Measurements from ENCODE around the gene HMX2.

Gene HMX2

GRCh38 chr10:123139521-123140163, 8.3 kb upstream of the HMX2 start:
- no peak for DNase-seq

DNA sequence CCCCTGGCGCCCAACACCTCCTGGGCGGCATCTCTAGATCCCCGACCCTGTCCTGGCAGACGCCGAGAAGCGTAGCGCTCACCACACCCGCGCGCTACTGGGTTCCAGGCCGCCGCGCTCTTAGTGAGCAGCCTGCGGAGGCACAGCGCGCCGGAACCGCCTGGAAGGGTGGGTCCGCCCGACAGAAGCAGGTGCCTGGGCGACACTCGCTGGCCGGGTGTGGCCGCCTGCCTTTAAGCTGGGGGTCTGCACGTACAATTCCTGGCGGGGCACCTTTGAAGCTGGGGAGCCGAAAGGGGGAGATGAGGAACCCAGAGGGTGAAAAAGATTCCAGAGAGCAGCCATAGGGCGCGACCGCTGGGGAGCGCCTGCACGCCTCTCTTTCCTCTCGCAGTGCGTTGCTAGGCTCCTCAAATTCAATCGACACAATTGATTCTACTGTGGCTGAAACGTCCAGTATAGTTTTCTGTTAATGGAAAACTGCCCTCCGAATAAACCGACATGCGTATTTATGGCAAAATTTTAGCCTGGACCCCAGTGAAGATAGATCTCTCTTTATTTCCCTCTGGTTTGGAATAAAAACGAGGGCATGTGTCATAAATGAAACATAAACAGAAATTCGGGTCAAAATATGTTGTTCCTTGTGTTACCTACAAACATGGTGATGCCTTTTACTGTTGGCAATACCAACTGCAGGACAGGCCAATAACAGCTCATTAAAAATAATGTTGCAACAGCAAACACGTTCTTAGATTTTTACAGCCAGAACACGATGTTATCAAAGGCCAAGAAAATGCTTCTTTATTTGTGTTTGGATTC, 7.6 kb upstream of the HMX2 start:
- DNase-seq: no peak

- no peak for DNase-seq
Observed at GRCh38 chr10:123140983-123141390, 6.9 kb upstream of the HMX2 start.

- no peak for DNase-seq
Observed at GRCh38 chr10:123141791-123142700, 5.9 kb upstream of the HMX2 start.

DNA sequence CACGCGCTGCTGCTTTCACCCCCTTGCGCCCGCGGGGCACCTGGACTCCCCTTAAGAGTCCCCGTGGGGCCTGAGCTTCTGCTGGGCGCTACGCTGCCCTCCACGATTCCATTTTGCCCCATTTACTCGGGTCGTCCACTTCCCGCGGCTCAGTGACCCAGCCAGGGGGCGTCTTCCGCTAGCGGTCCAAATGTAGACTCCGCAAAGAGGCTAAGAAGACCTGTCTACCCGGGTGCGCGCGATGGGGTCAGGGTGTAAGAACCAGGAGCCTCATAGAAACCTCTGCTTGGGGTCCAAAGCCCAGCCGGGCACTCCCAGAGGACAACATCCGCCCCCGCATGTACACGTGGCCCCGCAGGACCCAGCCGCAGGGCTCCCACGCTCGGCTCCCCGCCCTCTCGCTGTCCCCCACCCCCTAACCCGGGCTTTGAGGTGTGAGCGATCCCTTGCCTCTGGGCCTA, 5.2 kb upstream of the HMX2 start:
- no peak for DNase-seq

GRCh38 chr10:123143162-123143824, 4.6 kb upstream of the HMX2 start:
- no peak for DNase-seq

GRCh38 chr10:123143825-123144168, 4.1 kb upstream of the HMX2 start:
- no peak for DNase-seq

- DNase-seq: no peak
Observed at GRCh38 chr10:123144697-123145541, 3.0 kb upstream of the HMX2 start.

GRCh38 chr10:123145542-123146012, 2.4 kb upstream of the HMX2 start:
- no peak for DNase-seq

DNA sequence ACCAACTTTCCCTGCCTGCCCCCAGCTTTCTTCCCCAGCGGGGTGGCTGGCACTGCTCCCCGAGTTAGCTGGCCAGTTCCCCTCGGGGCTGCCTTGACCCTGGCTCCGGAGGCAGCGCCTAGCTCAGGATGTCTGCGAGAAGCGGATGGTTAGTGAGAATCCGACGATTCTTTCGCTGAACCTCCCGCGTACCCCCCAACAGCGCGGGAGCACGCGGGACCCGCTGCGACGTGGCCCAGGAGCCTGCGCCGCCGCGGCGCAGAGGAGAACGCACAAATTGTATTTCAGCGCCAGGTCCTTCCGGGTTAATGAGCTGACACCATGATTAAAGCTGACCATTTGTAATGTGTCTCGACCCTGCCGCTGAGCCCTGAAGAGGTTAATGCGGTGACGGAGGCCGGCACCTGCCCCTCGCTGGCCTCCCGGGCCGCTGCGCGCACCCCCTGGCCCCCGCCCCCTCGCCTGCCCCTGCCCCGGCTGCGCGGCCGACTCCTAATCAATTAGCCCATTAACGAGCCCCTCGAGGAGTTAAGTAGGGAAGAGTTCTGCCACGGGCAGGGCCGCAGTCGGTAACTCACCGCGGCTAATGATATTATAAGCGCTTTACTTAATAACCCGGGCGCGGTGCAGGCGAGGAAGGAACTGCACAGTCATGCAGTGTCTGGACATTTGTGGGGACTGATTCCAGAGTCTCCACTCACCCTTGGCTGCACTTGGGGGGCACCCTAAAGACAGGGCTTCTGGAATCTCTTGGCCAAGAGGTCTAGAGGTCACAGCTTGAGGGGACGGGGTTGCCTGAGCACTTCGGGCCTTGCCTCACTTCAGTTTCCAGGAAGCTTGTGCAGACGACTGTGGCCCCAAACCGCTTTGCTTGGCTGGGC, 1.7 kb upstream of the HMX2 start:
- no peak for DNase-seq

DNA sequence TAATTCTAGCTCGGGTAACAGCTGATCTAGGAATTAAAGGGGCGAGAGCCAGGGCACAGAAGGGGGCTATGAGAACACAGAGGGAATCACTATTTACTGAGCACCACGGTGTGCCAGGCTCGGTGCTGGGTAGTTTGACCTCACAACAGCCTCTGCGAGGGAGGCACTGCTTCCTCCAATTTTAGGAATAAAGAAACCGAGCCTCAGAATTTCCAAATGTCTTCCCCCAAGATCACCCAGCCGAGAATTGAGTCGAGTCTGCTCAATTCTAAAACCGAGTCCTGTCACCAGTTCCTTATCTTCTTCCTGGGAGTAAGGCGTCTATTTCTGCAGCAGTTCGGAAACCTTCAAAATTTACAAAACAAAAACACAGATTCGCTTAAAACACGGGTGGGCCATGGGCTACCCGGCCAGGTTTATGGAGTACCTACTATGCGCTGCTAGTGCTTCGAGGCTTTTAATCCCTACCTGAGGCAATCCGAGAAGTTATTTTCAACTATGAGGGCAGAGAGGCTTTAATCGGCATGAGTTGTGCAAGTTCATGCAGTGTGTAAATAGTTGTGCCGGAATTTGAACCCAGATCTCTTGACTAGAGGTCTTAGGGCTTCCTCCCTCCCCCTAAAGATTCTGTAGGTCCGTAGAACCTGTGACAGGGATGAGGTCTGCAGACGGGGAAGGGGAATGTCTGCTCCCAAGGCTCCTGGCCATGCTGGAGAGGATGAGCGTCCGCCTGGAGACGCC, 872 bp upstream of the HMX2 start:
- DNase-seq: no peak

DNA sequence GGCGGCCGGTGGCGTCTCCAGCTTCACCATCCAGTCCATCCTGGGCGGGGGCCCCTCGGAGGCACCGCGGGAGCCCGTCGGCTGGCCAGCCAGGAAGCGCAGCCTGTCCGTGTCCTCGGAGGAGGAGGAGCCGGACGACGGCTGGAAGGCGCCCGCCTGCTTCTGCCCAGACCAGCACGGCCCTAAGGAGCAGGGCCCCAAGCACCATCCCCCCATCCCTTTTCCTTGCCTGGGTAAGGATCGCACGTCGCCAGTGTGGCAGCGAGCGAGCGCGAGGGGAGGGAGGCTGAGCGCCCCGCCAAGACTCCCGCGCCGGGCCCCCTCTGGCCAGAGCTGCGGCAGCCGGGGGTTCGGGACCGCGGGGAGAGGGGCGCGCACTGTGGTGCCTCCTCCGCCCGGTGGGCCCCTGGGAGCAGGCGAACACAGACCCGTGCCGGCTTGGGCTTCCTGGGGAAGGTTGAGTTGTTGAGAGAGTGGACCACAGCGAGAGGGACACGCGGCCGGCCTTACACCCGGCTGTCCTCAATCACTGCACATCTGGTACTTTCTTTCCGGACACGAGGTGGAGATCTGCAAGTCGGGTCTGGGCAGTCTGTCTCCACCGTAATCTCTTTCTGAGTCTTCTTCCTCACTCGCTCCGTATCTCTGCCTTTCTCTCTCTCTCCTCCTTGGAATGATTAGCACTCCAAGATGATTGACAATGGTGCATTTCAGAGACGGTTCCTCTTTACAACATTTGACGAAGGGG, 652 bp downstream of the HMX2 start:
- peak in 2 of 3 experiments; percentile 67 for DNase-seq

- no peak for DNase-seq
Observed at GRCh38 chr10:123149162-123149567, 1.2 kb downstream of the HMX2 start.

- peak in 2 of 3 experiments; percentile 50 to 58 for DNase-seq
Observed at GRCh38 chr10:123149568-123150270, 1.8 kb downstream of the HMX2 start.

- no peak for DNase-seq
Observed at GRCh38 chr10:123150271-123150985, 2.5 kb downstream of the HMX2 start.

- no peak for DNase-seq
Observed at GRCh38 chr10:123150986-123151736, 3.2 kb downstream of the HMX2 start.

DNA sequence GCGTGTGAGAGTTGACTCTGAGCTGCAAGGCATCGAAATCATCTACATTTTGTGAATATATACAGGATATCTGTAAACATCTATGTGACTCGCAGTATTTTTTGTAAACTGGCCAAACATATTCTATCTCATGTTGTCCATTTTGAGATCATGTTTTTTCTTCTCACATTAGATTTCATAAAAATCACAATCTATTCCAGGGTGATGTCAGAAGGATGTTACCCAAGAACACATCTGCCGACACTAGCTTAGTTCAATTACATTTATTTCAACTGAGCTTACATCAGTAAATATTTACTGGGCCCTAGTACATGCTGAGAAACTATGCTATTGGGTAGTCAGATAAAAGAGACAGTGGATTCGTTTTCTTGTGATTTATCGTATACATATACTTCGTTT, 3.8 kb downstream of the HMX2 start:
- no peak for DNase-seq
